ENCODE measurements around the gene BTNL8. TPM values are rescaled to one million over a fixed set of nuclear protein-coding genes. Genes with fewer than 3 reads are reported as not detected.

The BTNL8 gene
- total RNA-seq, 4 donors from 2014 or later, result not detected

DNA sequence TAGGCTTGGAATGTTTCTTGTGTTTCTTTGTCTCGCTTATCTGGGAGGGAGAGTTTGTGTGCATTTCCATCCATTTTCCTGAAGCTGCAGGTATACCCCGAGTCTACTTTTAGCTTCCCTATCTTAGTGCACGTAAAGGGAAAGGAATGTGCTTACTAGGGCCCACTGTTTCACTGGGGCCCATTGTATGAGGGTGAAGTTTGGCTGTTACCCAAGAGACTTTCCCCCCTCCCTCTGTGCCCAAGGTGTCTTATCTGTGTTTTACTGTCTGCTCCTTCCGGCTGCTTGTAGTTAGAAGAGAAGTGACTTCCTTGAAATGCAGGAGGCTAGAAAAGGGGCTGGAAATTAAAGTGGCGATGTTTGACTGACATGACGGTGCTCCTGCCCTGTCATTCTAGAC, 77.6 kb downstream of the BTNL8 start:
- Histone ChIP-seq H3K27me3 (no peaks in the 10 kb centered on the region), H3K4me3 (no peak overlapping the region), H3K27ac (no peak overlapping the region), H3K36me3 (no peaks in the 10 kb centered on the region), H3K9me3 (no peaks in the 10 kb centered on the region), H3K4me1 (no peaks in the 10 kb centered on the region)
- no peak for DNase-seq (ENCODE audit: low spot score in 2 of 2)
- 80 to 86% methylated on average over 6 of the region's 6 CpGs for whole genome bisulfite sequencing, 2 donors
- TF ChIP-seq EP300 (IDR thresholded peaks at IDR 0.05), result no peak
- no peak for TF ChIP-seq POLR2A (IDR thresholded peaks at IDR 0.05)
- TF ChIP-seq, protein P1, sequence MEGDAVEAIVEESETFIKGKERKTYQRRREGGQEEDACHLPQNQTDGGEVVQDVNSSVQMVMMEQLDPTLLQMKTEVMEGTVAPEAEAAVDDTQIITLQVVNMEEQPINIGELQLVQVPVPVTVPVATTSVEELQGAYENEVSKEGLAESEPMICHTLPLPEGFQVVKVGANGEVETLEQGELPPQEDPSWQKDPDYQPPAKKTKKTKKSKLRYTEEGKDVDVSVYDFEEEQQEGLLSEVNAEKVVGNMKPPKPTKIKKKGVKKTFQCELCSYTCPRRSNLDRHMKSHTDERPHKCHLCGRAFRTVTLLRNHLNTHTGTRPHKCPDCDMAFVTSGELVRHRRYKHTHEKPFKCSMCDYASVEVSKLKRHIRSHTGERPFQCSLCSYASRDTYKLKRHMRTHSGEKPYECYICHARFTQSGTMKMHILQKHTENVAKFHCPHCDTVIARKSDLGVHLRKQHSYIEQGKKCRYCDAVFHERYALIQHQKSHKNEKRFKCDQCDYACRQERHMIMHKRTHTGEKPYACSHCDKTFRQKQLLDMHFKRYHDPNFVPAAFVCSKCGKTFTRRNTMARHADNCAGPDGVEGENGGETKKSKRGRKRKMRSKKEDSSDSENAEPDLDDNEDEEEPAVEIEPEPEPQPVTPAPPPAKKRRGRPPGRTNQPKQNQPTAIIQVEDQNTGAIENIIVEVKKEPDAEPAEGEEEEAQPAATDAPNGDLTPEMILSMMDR (IDR thresholded peaks at IDR 0.05), result no peak

DNA sequence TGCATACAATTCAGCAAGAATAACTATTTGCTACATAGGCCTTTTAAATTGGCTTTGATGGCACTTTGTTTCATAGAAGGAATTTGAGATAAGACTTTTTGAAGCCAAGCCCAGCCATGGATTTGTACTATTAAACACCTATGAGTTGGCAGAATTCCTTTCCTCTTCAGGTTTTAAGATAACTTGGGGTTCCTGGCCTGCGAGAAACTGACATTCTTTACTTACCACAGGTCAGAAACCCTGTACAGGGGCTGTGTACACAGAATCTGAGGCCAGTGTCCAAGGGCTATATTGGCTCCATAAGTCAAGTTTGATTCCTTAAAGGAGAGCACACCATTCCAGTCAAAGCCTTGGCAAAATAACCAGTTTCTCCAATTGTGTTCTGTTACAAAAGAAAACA, 78.9 kb downstream of the BTNL8 start:
- no peaks in the 10 kb centered on the region for H3K36me3 ChIP-seq
- no peaks in the 10 kb centered on the region for H3K27me3 ChIP-seq
- 52 to 83% methylated on average over 1 of the region's 1 CpG for WGBS, 2 donors
- H3K4me3 ChIP-seq, result no peak overlapping the region
- H3K9me3 ChIP-seq, result no peaks in the 10 kb centered on the region
- TF ChIP-seq EP300 (IDR thresholded peaks at IDR 0.05), result no peak
- no peak for TF ChIP-seq POLR2A (IDR thresholded peaks at IDR 0.05)
- TF ChIP-seq, protein P1 (IDR thresholded peaks at IDR 0.05), result no peak
- no peak overlapping the region for H3K27ac ChIP-seq
- H3K4me1 ChIP-seq, result no peaks in the 10 kb centered on the region
- DNase-seq (ENCODE audit: low spot score in 2 of 2), result no peak

DNA sequence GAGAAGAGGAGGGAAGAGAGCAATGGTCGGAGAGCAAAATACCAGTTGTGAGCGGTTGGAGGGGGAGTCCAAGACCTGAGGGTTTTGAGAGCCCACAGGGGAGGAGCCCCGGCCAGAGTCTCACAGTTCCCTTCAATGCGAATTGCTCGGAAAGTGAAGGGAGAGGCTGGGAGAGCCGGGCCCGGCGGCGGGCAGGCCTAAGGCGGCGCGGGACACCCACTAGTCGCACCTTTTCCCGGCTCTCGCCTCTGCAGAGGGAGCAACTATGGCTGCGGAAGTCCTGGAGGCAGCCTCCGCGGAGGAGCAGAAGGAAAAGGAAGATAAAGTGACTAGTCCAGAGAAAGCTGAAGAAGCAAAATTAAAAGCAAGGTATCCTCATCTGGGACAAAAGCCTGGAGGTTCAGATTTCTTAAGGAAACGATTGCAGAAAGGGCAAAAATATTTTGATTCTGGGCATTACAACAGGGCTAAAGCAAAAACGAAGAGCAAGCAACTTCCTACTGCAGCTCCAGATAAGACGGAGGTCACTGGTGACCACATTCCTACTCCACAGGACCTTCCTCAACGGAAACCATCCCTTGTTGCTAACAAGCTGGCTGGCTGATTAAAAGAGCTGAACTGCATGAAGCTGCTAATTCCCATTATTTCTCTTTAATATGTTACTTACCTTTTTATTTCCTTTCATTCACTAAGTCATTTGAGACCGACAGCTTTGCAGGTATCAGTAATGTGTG, 83.2 kb downstream of the BTNL8 start:
- no peak for TF ChIP-seq EP300 (IDR thresholded peaks at IDR 0.05)
- TF ChIP-seq, protein P1 (IDR thresholded peaks at IDR 0.05), result no peak
- no peak for TF ChIP-seq POLR2A (IDR thresholded peaks at IDR 0.05)
- H3K9me3 ChIP-seq, result no peaks in the 10 kb centered on the region
- no peaks in the 10 kb centered on the region for H3K27me3 ChIP-seq
- no peak overlapping the region for H3K4me3 ChIP-seq
- H3K36me3 ChIP-seq, result no peaks in the 10 kb centered on the region
- WGBS, 2 donors, result 63 to 72% methylated on average over 23 of the region's 23 CpGs
- no peak overlapping the region for H3K27ac ChIP-seq
- no peaks in the 10 kb centered on the region for H3K4me1 ChIP-seq
- no peak for DNase-seq (ENCODE audit: low spot score in 2 of 2)

DNA sequence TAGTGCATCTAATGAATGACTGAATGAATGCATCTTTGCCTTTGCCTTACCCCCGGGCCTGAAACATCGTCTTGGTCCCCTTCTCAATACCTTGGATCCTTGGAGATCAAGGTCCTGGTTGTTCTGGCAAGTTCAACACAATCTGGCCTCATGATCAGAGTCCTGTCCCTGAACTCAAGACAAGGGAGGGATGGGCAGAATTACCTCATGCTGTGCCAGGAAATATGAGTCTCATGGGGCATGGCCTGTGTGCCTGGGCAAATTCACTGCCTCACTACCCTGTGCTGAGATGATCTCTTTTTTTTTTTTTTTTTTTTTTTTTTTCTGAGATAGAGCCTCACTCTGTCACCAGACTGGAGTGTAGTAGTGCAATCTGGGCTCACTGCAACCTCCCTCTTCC, 89.1 kb downstream of the BTNL8 start:
- Histone ChIP-seq H3K4me1 (no peaks in the 10 kb centered on the region), H3K4me3 (no peak overlapping the region), H3K36me3 (no peaks in the 10 kb centered on the region), H3K27ac (no peak overlapping the region), H3K9me3 (no peaks in the 10 kb centered on the region), H3K27me3 (no peaks in the 10 kb centered on the region)
- TF ChIP-seq, protein P1 (IDR thresholded peaks at IDR 0.05), result no peak
- no peak for TF ChIP-seq POLR2A (IDR thresholded peaks at IDR 0.05)
- TF ChIP-seq EP300 (IDR thresholded peaks at IDR 0.05), result no peak
- no peak for DNase-seq (ENCODE audit: low spot score in 2 of 2)
- 83 to 85% methylated on average over 2 of the region's 2 CpGs for WGBS, 2 donors

DNA sequence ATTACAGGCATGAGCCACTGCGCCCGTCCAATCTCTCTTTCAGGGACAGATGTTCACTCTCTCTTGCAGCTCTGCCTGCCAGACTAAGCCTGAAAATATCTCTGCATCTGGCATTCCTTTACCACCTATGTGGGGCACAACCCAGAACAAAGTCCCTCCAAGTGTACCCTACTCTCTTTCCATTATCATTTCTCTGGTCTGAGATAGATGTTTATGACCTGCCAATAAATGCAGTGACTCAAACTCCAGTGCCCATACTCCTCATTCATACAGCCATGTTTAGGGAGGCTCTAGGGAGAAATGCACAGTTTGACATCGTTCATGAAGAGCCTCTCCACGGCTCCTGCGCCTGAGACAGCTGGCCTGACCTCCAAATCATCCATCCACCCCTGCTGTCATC, 89.6 kb downstream of the BTNL8 start, which contains the start of gene BTNL3:
TSS of gene BTNL3 (plus strand) at position 255 of the 400 bp plus-strand sequence. CDS start 183 bp downstream, outside the sequence.
- H3K27me3 ChIP-seq, result no peaks in the 10 kb centered on the region
- no peaks in the 10 kb centered on the region for H3K36me3 ChIP-seq
- peak within 1 kb of the TSS in 1 of 4 donors; percentile 3 for H3K4me3 ChIP-seq
- DNase-seq (ENCODE audit: low spot score in 2 of 2), result no peak
- whole genome bisulfite sequencing, 2 donors, result 74 to 75% methylated on average over 5 of the region's 5 CpGs
- H3K27ac ChIP-seq, result peak within 1 kb of the TSS in 1 of 4 donors; percentile 64
- no peaks in the 10 kb centered on the region for H3K9me3 ChIP-seq
- TF ChIP-seq, protein P1 (IDR thresholded peaks at IDR 0.05), result no peak
- no peak for TF ChIP-seq EP300 (IDR thresholded peaks at IDR 0.05)
- TF ChIP-seq POLR2A (IDR thresholded peaks at IDR 0.05), result no peak
- no peaks in the 10 kb centered on the region for H3K4me1 ChIP-seq

Measured in tibial nerve (tissue), 4 donors.